Adrenal gland (tissue), 12 donors: Measurements from ENCODE around the gene ASS1. TPM values are rescaled to one million over a fixed set of nuclear protein-coding genes. Genes with fewer than 3 reads are reported as not detected.

Source experiments
- DNase-seq, 7 donors: peaks; one replicate each; pipeline ENCODE4 v3.0.0-alpha.2; 2019 to 2020
- H3K27ac ChIP-seq, 5 donors: fragments of 200-600 bp; sonication (generic) in 4 of 5; 1 replicate in 3 of 5; 2 replicates in 2 of 5; pipeline versions ENCODE4 v1.5.1 to v1.8.0; 2016 to 2020; ENCODE audit warnings: mild to moderate bottlenecking in 1 of 5
- H3K27me3 ChIP-seq: fragments of 200-600 bp; 2 replicates; pipeline ENCODE4 v1.8.0; 2021
- H3K36me3 ChIP-seq, 2 donors: fragments of 200-600 bp; replicated peaks in 1 of 2; 1 replicate in 1 of 2; 2 replicates in 1 of 2; pipeline versions ENCODE4 v1.5.1 to v1.8.0; 2018 to 2022
- H3K4me1 ChIP-seq, 2 donors: fragments of 200-600 bp; replicated peaks in 1 of 2; 1 replicate in 1 of 2; 2 replicates in 1 of 2; pipeline versions ENCODE4 v1.5.1 to v1.8.0; 2018 to 2021
- H3K4me3 ChIP-seq, 4 donors: fragments of 200-600 bp; sonication (generic) in 3 of 4; one replicate each; pipeline ENCODE4 v1.5.1; 2016 to 2018
- H3K9me3 ChIP-seq, 3 donors: fragments of 200-600 bp; sonication (generic) in 1 of 3; replicated peaks in 1 of 3; 1 replicate in 2 of 3; 2 replicates in 1 of 3; pipeline versions ENCODE4 v1.5.1 to v1.8.0; 2016 to 2021
- POLR2A ChIP-seq, 2 donors: fragments of 450-650 bp; IDR thresholded peaks; one replicate each; pipeline ENCODE4 v1.6.1; 2017; ENCODE audit warnings: antibody characterized with exemption in 2 of 2, mild to moderate bottlenecking in 2 of 2, moderate library complexity in 1 of 2
- WGBS, 4 donors: extraction: QIAGEN DNeasy Blood & Tissue Kit in 2 of 4; methylation state at CpG; one replicate each; pipeline versions ENCODE4 v1.1.5 to v1.1.7; 2013 to 2017; 5-methylcytosine and 5-hydroxymethylcytosine counted together
- intact Hi-C, 2 donors: fragments of 100-400 bp; cut with DNase I; formaldehyde crosslinking; loops; one replicate each; pipeline versions ENCODE4 v1.14.1 to v1.15.0; 2022 to 2023
- polyA plus RNA-seq, 3 donors: library from polyadenylated mRNA; stranded (reverse); fragments of 200-250 nt in 2 of 3; fragments of 350-450 nt in 1 of 3; fragmentation: Illumina TruSeq in 1 of 3; extraction: RNeasy Lipid Tissue Mini Kit (QIAGEN cat#74804) in 1 of 3; gene quantifications; one replicate each; pipeline ENCODE4 v1.2.3, GENCODE V29; 2013 to 2014
- total RNA-seq, 9 donors: library from RNA; depleted of rRNA in 4 of 9; stranded (reverse); fragments of >200 nt in 4 of 9; fragments of 120-200 nt in 1 of 9; fragmentation: NEBNext Ultra II Directional in 1 of 9; extraction: Animal tissue kit (Norgen Biotek cat#: 25700) in 1 of 9; gene quantifications; one replicate each; pipeline versions ENCODE4 v1.1.0 to v1.2.4, GENCODE V29; 2013 to 2023
- TF ChIP-seq, protein P1 (sequence below), 6 experiments: fragments of 450-650 bp in 4 of 6; fragments of 200-600 bp in 2 of 6; sonication (generic) in 1 of 6; IDR thresholded peaks; 1 replicate in 5 of 6; 2 replicates in 1 of 6; pipeline versions ENCODE4 v1.5.1 to v1.8.0; 2016 to 2021; ENCODE audit warnings: antibody characterized with exemption in 6 of 6, mild to moderate bottlenecking in 2 of 6, moderate library complexity in 1 of 6
- donor health status: healthy with polysubstance abuse.
- donor health status: Bipolar disorder and iron deficiency.
- donor health status: DM: yes; HTN: yes; CAD: no.
- donor health status: DM: no; HTN: no; CAD: no.
- donor health status: DM: no; HTN: no; CAD: no.
- donor health status: DM: yes; HTN: yes; CAD: no.

Gene ASS1
- total and polyA plus RNA-seq, 12 donors, result 11.3 to 438 (median 232) TPM

DNA sequence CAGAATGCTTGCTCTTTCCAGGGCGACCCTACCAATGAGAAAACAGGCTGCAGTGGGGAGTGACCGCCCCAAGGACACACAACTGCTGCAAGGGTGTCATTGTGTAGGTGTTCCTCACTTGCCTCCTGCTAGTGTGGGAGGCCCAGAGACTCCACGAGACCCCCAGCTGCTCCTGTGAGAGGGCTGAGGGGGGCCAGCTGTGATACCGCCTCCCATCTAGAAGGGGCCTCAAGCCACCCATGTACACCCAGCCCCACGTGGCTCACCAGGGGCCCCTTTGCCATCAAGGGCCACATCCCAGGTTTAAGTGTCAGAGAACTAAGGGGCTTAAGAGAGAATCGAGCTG lies 1.3 kb upstream of the ASS1 start:
- intact Hi-C loops, result no loop called here
- Histone ChIP-seq H3K4me1 (peaks cover 36 to 41% of the 10 kb centered on the region in 2 donors), H3K4me3 (no peak overlapping the region), H3K27me3 (no peaks in the 10 kb centered on the region), H3K27ac (no peak overlapping the region), H3K9me3 (no peaks in the 10 kb centered on the region), H3K36me3 (no peaks in the 10 kb centered on the region)
- WGBS, 4 donors, result 64 to 73% (median 69%) methylated on average over 5 to 6 of the region's 6 CpGs
- TF ChIP-seq, protein P1, sequence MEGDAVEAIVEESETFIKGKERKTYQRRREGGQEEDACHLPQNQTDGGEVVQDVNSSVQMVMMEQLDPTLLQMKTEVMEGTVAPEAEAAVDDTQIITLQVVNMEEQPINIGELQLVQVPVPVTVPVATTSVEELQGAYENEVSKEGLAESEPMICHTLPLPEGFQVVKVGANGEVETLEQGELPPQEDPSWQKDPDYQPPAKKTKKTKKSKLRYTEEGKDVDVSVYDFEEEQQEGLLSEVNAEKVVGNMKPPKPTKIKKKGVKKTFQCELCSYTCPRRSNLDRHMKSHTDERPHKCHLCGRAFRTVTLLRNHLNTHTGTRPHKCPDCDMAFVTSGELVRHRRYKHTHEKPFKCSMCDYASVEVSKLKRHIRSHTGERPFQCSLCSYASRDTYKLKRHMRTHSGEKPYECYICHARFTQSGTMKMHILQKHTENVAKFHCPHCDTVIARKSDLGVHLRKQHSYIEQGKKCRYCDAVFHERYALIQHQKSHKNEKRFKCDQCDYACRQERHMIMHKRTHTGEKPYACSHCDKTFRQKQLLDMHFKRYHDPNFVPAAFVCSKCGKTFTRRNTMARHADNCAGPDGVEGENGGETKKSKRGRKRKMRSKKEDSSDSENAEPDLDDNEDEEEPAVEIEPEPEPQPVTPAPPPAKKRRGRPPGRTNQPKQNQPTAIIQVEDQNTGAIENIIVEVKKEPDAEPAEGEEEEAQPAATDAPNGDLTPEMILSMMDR (IDR thresholded peaks at IDR 0.05), result no peak
- no peak for TF ChIP-seq POLR2A (IDR thresholded peaks at IDR 0.05)
- DNase-seq, result no peak

DNA sequence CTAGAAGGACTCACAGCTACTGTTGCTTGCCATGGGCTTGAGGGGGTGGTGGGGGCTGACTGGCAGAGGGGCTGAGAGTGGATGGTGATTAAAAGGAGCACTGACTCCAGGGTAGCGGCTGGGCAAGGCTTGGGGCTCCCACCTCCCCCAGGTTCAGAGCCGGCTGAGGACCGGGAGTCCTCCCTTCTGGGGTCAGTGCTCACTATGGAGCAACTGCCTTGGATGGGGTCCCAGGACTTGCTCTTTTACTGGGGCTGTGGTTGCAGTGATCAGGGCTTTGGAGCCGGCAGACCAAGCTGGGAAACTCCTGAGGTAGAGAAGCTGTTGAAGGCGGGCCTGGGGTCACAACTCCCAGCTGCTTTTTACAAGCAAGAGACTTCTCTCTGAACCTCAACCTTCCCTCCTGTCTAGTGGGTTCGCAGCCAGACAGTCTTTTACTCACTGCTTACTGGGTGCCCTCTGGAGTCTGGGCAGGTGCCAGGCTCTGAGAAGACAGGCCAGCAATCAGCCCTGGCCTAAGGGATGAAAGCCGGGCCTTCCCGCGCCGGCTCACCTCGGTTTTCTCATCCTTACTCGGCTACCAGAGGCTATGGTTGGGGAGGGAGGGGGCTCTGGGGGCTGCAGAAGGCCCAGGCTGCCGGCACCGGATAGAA lies 795 bp upstream of the ASS1 start:
- no peaks in the 10 kb centered on the region for H3K27me3 ChIP-seq
- peaks cover 36 to 41% of the 10 kb centered on the region in 2 donors for H3K4me1 ChIP-seq
- no peaks in the 10 kb centered on the region for H3K36me3 ChIP-seq
- peak overlapping the region in 2 of 5 donors; percentile 79 to 98 for H3K27ac ChIP-seq
- DNase-seq, result peak in 6 of 7 donors; percentile 47 to 67 (median 57)
- intact Hi-C loops, result no loop called here
- no peaks in the 10 kb centered on the region for H3K9me3 ChIP-seq
- WGBS, 4 donors, result 36 to 52% (median 39%) methylated on average over 10 to 14 of the region's 14 CpGs
- H3K4me3 ChIP-seq, result peak overlapping the region in 2 of 4 donors; percentile 51 to 73
- TF ChIP-seq, protein P1 (IDR thresholded peaks at IDR 0.05), result no peak
- TF ChIP-seq POLR2A (IDR thresholded peaks at IDR 0.05), result no peak

DNA sequence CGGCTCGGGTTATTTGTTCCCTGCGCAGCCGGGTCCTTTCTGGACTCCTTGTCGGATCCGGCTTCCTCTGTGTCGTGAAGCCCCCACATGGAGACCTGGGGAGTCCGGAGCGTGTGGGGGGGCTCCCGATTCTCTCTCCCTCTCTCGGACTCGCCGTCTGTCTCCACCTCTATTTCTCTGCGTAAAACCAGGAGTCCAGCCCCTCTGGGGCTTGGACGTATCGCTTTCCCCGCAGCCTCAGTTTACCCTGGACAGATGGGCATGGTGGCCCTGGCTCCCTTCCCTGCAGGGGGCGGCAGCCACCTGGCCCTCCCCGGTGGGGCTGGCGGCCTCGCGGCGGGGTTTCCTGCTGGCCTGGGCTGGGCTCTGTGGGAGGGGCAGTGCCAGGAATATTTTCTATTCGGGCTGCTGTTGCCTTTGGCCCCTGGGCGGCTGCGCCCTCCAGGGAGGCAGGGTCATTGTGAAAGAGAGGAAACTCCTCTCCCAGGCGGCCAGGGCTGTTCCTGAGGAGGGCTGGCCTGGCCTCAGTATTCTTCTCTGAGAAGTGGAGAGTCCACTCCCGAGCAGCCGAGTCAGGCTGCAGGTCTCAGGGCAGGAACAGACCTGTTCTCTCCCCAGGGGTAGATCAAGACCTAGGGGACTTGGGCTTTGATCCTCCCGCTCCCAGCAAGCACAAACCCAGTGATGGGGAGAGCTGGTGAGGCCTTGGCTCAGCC lies 665 bp downstream of the ASS1 start:
- Histone ChIP-seq H3K4me3 (peak overlapping the region in 2 of 4 donors; percentile 51 to 73), H3K36me3 (no peaks in the 10 kb centered on the region), H3K27ac (peak overlapping the region; percentile 34 to 98 (median 79)), H3K4me1 (peaks cover 40 to 48% of the 10 kb centered on the region in 2 donors), H3K27me3 (no peaks in the 10 kb centered on the region), H3K9me3 (no peaks in the 10 kb centered on the region)
- intact Hi-C loops, result no loop called here
- DNase-seq, result peak in 6 of 7 donors; percentile 53 to 79 (median 68)
- WGBS, 4 donors, result 8 to 67% (median 21%) methylated on average over 1 to 30 of the region's 30 CpGs
- TF ChIP-seq, protein P1 (IDR thresholded peaks at IDR 0.05), result no peak
- peak; percentile 6 to 13 for TF ChIP-seq POLR2A (IDR thresholded peaks at IDR 0.05)

DNA sequence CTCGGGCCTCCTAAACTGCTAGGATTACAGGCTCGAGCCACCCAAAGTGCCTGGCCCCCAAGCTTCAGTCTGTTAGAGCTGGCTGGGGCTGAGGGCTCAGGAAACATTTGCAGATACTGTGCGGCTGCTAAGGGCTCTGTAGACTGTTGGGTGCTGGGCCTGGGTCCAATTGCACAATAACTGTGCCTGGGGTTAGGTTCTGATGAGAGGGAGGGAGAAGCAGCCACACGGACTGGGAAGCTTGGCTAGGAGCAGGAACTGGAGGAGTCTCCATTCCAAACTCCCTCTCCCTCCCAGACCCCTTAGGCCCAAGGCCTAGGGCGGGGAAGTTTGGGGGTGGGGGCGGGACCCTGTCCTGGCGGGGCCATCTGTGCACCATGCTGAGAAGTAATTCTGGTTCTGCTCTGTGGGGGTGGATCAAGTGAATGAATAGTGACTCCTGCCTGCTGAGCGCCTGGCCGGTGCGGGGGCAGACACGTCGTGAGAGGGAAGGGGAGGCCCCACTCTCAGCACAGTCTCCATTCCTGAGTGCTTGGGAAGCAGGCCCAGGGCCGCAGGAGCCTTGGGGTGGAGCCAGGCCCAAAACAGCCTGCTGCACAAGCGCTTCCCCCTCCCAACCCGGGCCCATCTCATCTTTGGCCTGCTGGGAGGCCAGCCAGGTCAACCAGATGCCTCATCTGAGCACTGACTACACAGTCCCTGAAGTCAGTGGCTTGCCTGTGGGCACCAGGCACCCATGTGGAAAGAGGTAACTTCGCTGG lies 1.5 kb downstream of the ASS1 start:
- H3K27ac ChIP-seq, result peak overlapping the region; percentile 34 to 98 (median 79)
- intact Hi-C loops, result no loop called here
- peaks cover 48 to 56% of the 10 kb centered on the region in 2 donors for H3K4me1 ChIP-seq
- 21 to 42% (median 39%) methylated on average over 4 to 16 of the region's 16 CpGs for WGBS, 4 donors
- no peaks in the 10 kb centered on the region for H3K9me3 ChIP-seq
- DNase-seq, result peak; percentile 90 to 96 (median 95)
- no peaks in the 10 kb centered on the region for H3K27me3 ChIP-seq
- TF ChIP-seq, protein P1 (IDR thresholded peaks at IDR 0.05), result no peak
- TF ChIP-seq POLR2A (IDR thresholded peaks at IDR 0.05), result peak in 1 of 2 donors; percentile 56
- H3K36me3 ChIP-seq, result no peaks in the 10 kb centered on the region
- H3K4me3 ChIP-seq, result peak overlapping the region in 2 of 4 donors; percentile 51 to 73
